NCI-H446 treated with DMSO at 0.1 percent for 48 hours (cell line): ENCODE measurements around the gene ARID3C.

Experiments used
- DNase-seq: peaks from one replicate; lab custom pipeline; 2025; lab: John Stamatoyannopoulos, UW

ARID3C gene

GRCh38 chr9:34576597-34577399, 52.1 kb downstream of the ARID3C start:
- no peak for DNase-seq

- DNase-seq, result no peak
Observed at GRCh38 chr9:34575862-34576596, 52.8 kb downstream of the ARID3C start.

- no peak for DNase-seq
Observed at GRCh38 chr9:34575241-34575640, 53.6 kb downstream of the ARID3C start.

- no peak for DNase-seq
Observed at GRCh38 chr9:34574571-34574970, 54.3 kb downstream of the ARID3C start.

GRCh38 chr9:34573599-34574325, 55.1 kb downstream of the ARID3C start:
- no peak for DNase-seq

- DNase-seq, result no peak
Observed at GRCh38 chr9:34572628-34573027, 56.2 kb downstream of the ARID3C start.

GRCh38 chr9:34572092-34572491, 56.8 kb downstream of the ARID3C start:
- DNase-seq, result no peak

- DNase-seq, result no peak
Observed at GRCh38 chr9:34571481-34571810, 57.4 kb downstream of the ARID3C start.
